T-helper 2 cell treated with Interferon-gamma antibody and Interleukin-4, amounts not matched to agents 5 μg/mL and 100 μg/mL, for 36 hours (primary cell): ENCODE measurements around the gene FHIT.

Experiments used
- DNase-seq: peaks from one replicate; pipeline ENCODE4 v3.0.0; 2021; ENCODE audit warnings: low spot score
- H3K27ac Mint-ChIP-seq: one replicate; pipeline ENCODE4 v1.8.0; 2021; ENCODE audit warnings: mild to moderate bottlenecking, mixed read lengths
- H3K27me3 Mint-ChIP-seq: one replicate; pipeline ENCODE4 v1.8.0; 2021; ENCODE audit warnings: low read depth, mixed read lengths
- H3K36me3 Mint-ChIP-seq: one replicate; pipeline ENCODE4 v1.8.0; 2021; ENCODE audit warnings: low read depth, mixed read lengths
- H3K4me1 Mint-ChIP-seq: one replicate; pipeline ENCODE4 v1.8.0; 2021; ENCODE audit warnings: low read depth, mixed read lengths
- H3K4me3 Mint-ChIP-seq: one replicate; pipeline ENCODE4 v1.8.0; 2022; ENCODE audit warnings: mild to moderate bottlenecking, moderate library complexity, mixed read lengths
- H3K9me3 Mint-ChIP-seq: one replicate; pipeline ENCODE4 v1.8.0; 2021; ENCODE audit warnings: mixed read lengths

FHIT gene

GRCh38 chr3:61146010-61146890, 105.0 kb downstream of the FHIT start:
- H3K9me3 Mint-ChIP-seq = peaks cover 3% of the 10 kb centered on the region
- H3K4me1 Mint-ChIP-seq = peaks cover 5% of the 10 kb centered on the region
- no peak for DNase-seq
- H3K36me3 Mint-ChIP-seq = no peaks in the 10 kb centered on the region
- H3K27ac Mint-ChIP-seq = no peak overlapping the region
- H3K4me3 Mint-ChIP-seq = no peak overlapping the region
- H3K27me3 Mint-ChIP-seq = no peaks in the 10 kb centered on the region

GRCh38 chr3:61141697-61142096, 109.6 kb downstream of the FHIT start:
- Mint-ChIP-seq H3K36me3 (no peaks in the 10 kb centered on the region), H3K27me3 (no peaks in the 10 kb centered on the region), H3K4me3 (no peak overlapping the region), H3K9me3 (no peaks in the 10 kb centered on the region), H3K27ac (no peak overlapping the region), H3K4me1 (peaks cover 5% of the 10 kb centered on the region)
- DNase-seq = no peak

- Mint-ChIP-seq H3K27me3 (no peaks in the 10 kb centered on the region), H3K36me3 (no peaks in the 10 kb centered on the region), H3K4me1 (peaks cover 5% of the 10 kb centered on the region), H3K27ac (no peak overlapping the region), H3K4me3 (no peak overlapping the region), H3K9me3 (no peaks in the 10 kb centered on the region)
- no peak for DNase-seq
Measured at GRCh38 chr3:61141227-61141626, 110.0 kb downstream of the FHIT start.

GRCh38 chr3:61139686-61140085, 111.6 kb downstream of the FHIT start:
- no peaks in the 10 kb centered on the region for H3K9me3 Mint-ChIP-seq

GRCh38 chr3:61138401-61138800, 112.9 kb downstream of the FHIT start:
- Mint-ChIP-seq H3K36me3 (no peaks in the 10 kb centered on the region), H3K27me3 (no peaks in the 10 kb centered on the region), H3K9me3 (no peaks in the 10 kb centered on the region), H3K4me1 (peaks cover 5% of the 10 kb centered on the region), H3K4me3 (no peak overlapping the region), H3K27ac (no peak overlapping the region)
- DNase-seq = no peak

More at GRCh38 chr3:61139686-61140085, 111.6 kb downstream of the FHIT start:
- Mint-ChIP-seq H3K27me3 (no peaks in the 10 kb centered on the region), H3K27ac (no peak overlapping the region), H3K4me1 (peaks cover 5% of the 10 kb centered on the region), H3K36me3 (no peaks in the 10 kb centered on the region), H3K4me3 (no peak overlapping the region)
- no peak for DNase-seq

- H3K9me3 Mint-ChIP-seq = no peaks in the 10 kb centered on the region
- H3K36me3 Mint-ChIP-seq = no peaks in the 10 kb centered on the region
- H3K27ac Mint-ChIP-seq = no peak overlapping the region
- H3K4me1 Mint-ChIP-seq = no peaks in the 10 kb centered on the region
- H3K27me3 Mint-ChIP-seq = no peaks in the 10 kb centered on the region
- H3K4me3 Mint-ChIP-seq = no peak overlapping the region
- no peak for DNase-seq
Measured at GRCh38 chr3:61136191-61136590, 115.1 kb downstream of the FHIT start.

GRCh38 chr3:61134532-61134931, 116.7 kb downstream of the FHIT start:
- H3K27ac Mint-ChIP-seq = no peak overlapping the region
- no peaks in the 10 kb centered on the region for H3K9me3 Mint-ChIP-seq
- H3K36me3 Mint-ChIP-seq = no peaks in the 10 kb centered on the region
- no peaks in the 10 kb centered on the region for H3K4me1 Mint-ChIP-seq
- DNase-seq = no peak
- no peak overlapping the region for H3K4me3 Mint-ChIP-seq
- H3K27me3 Mint-ChIP-seq = no peaks in the 10 kb centered on the region

- H3K4me3 Mint-ChIP-seq = no peak overlapping the region
- no peaks in the 10 kb centered on the region for H3K36me3 Mint-ChIP-seq
- H3K9me3 Mint-ChIP-seq = no peaks in the 10 kb centered on the region
- no peaks in the 10 kb centered on the region for H3K4me1 Mint-ChIP-seq
- H3K27me3 Mint-ChIP-seq = no peaks in the 10 kb centered on the region
- no peak for DNase-seq
- H3K27ac Mint-ChIP-seq = no peak overlapping the region
Measured at GRCh38 chr3:61132062-61132461, 119.2 kb downstream of the FHIT start.

GRCh38 chr3:61118830-61119229, 132.4 kb downstream of the FHIT start:
- Mint-ChIP-seq H3K27me3 (no peaks in the 10 kb centered on the region), H3K9me3 (peaks cover 12% of the 10 kb centered on the region), H3K27ac (no peak overlapping the region), H3K4me1 (no peaks in the 10 kb centered on the region), H3K36me3 (no peaks in the 10 kb centered on the region), H3K4me3 (no peak overlapping the region)
- DNase-seq = no peak

- no peaks in the 10 kb centered on the region for H3K27me3 Mint-ChIP-seq
- DNase-seq = no peak
- H3K4me3 Mint-ChIP-seq = no peak overlapping the region
- H3K36me3 Mint-ChIP-seq = no peaks in the 10 kb centered on the region
- H3K9me3 Mint-ChIP-seq = peaks cover 10% of the 10 kb centered on the region
- peaks cover 4% of the 10 kb centered on the region for H3K4me1 Mint-ChIP-seq
- no peak overlapping the region for H3K27ac Mint-ChIP-seq
Measured at GRCh38 chr3:61117045-61117898, 134.0 kb downstream of the FHIT start.

GRCh38 chr3:61114316-61114953, 136.8 kb downstream of the FHIT start:
- H3K4me3 Mint-ChIP-seq = no peak overlapping the region
- no peaks in the 10 kb centered on the region for H3K36me3 Mint-ChIP-seq
- no peak for DNase-seq
- peaks cover 18% of the 10 kb centered on the region for H3K4me1 Mint-ChIP-seq
- no peak overlapping the region for H3K27ac Mint-ChIP-seq
- no peaks in the 10 kb centered on the region for H3K9me3 Mint-ChIP-seq
- H3K27me3 Mint-ChIP-seq = no peaks in the 10 kb centered on the region

- DNase-seq = peak; percentile 30
- H3K9me3 Mint-ChIP-seq = no peaks in the 10 kb centered on the region
- H3K27me3 Mint-ChIP-seq = no peaks in the 10 kb centered on the region
- no peaks in the 10 kb centered on the region for H3K36me3 Mint-ChIP-seq
- no peak overlapping the region for H3K27ac Mint-ChIP-seq
- H3K4me1 Mint-ChIP-seq = peaks cover 18% of the 10 kb centered on the region
- H3K4me3 Mint-ChIP-seq = no peak overlapping the region
Measured at GRCh38 chr3:61111825-61112224, 139.4 kb downstream of the FHIT start.

- Mint-ChIP-seq H3K9me3 (no peaks in the 10 kb centered on the region), H3K4me3 (no peak overlapping the region), H3K27me3 (no peaks in the 10 kb centered on the region), H3K27ac (peak overlapping the region; percentile 70), H3K36me3 (no peaks in the 10 kb centered on the region), H3K4me1 (peaks cover 18% of the 10 kb centered on the region)
- peak; percentile 5 for DNase-seq
Measured at GRCh38 chr3:61110576-61110975, 140.7 kb downstream of the FHIT start.
